HCT116 (cell line): ENCODE measurements around the gene ADI1. TPM values are rescaled to one million over a fixed set of nuclear protein-coding genes. Genes with fewer than 3 reads are reported as not detected.

Source experiments
- ATAC-seq: fragments of 200-7000 bp; cut with Tn5 transposase; 2 replicates; pipeline ENCODE4 v1.9.1; 2020; ENCODE audit warnings: mild to moderate bottlenecking, moderate library complexity
- BruUV-seq: library from RNA; stranded (reverse); fragments of 400-500 nt; replicated peaks from 2 replicates; lab custom pipeline; 2021; lab: Mats Ljungman, UMichigan
- CTCF ChIA-PET: fragments of 300-600 bp; sonication (Branson Sonifier 250); formaldehyde crosslinking; loops from one replicate; lab custom pipeline; 2021; ENCODE audit warnings: antibody characterized with exemption; lab: Charles Lee
- POLR2A ChIA-PET: fragments of 300-600, 350-600 bp; sonication (Branson Sonifier 250); formaldehyde crosslinking; loops from one replicate; lab custom pipeline; 2021; ENCODE audit warnings: antibody characterized with exemption; lab: Charles Lee
- RAD21 ChIA-PET, 2 experiments: fragments of 300-600 bp; sonication (Branson Sonifier 250); formaldehyde crosslinking; loops; one replicate each; lab custom pipeline; 2023; ENCODE audit warnings: low total read pairs in 2 of 2; ENCODE audit not compliant: uncharacterized antibody in 2 of 2, unreplicated experiment in 2 of 2, low non-redundant PET in 1 of 2; lab: Charles Lee
- DNase-seq: peaks from one replicate; pipeline ENCODE4 v3.0.0-alpha.2; 2010; ENCODE audit warnings: low read depth, low spot score
- H2AFZ ChIP-seq: fragments of 200-600 bp; shearing (Covaris generic), sonication (generic); 2 replicates; pipeline ENCODE4 v1.6.1; 2017; ENCODE audit warnings: low read depth, mixed run types, mixed read lengths, antibody characterized with exemption, low read length; ENCODE audit not compliant: poor library complexity, severe bottlenecking
- H3K27ac ChIP-seq: 2 replicates; pipeline ENCODE4 v1.5.1; 2012; ENCODE audit warnings: low read depth, low read length
- H3K27me3 ChIP-seq: fragments of 200-600 bp; sonication (generic); 2 replicates; pipeline ENCODE4 v1.6.1; 2016; ENCODE audit warnings: mixed run types, low read length, mixed read lengths; ENCODE audit not compliant: insufficient read depth
- H3K36me3 ChIP-seq, 2 experiments: fragments of 200-500 bp in 1 of 2; fragments of 200-600 bp in 1 of 2; sonication (Bioruptor generic) in 1 of 2; sonication (generic) in 1 of 2; 2 replicates each; pipeline versions ENCODE4 v1.5.1 to v1.6.1; 2014 to 2016; ENCODE audit warnings: low read length in 2 of 2, inconsistent platforms in 1 of 2, mixed read lengths in 1 of 2, mixed run types in 1 of 2; ENCODE audit not compliant: insufficient read depth in 2 of 2, control insufficient read depth in 1 of 2
- H3K4me1 ChIP-seq, 2 experiments: fragments of 200-600 bp in 1 of 2; sonication (generic) in 1 of 2; 2 replicates each; pipeline versions ENCODE4 v1.5.1 to v1.6.1; 2012 to 2017; ENCODE audit warnings: low read length in 2 of 2, inconsistent platforms in 1 of 2, mild to moderate bottlenecking in 1 of 2, mixed read lengths in 1 of 2, mixed run types in 1 of 2, moderate library complexity in 1 of 2; ENCODE audit not compliant: insufficient read depth in 2 of 2, control insufficient read depth in 1 of 2
- H3K4me2 ChIP-seq: fragments of 200-600 bp; sonication (generic); 2 replicates; pipeline ENCODE4 v1.6.1; 2017; ENCODE audit warnings: mixed run types, low read length, mixed read lengths
- H3K4me3 ChIP-seq, 2 experiments: fragments of 200-600 bp in 1 of 2; sonication (generic) in 1 of 2; replicated peaks in 1 of 2; 2 replicates each; pipeline ENCODE4 v1.5.1; 2011 to 2016; ENCODE audit warnings: low read length in 2 of 2, control low read depth in 1 of 2, low read depth in 1 of 2, mild to moderate bottlenecking in 1 of 2, mixed read lengths in 1 of 2, mixed run types in 1 of 2
- H3K79me2 ChIP-seq: fragments of 200-600 bp; sonication (generic); 2 replicates; pipeline ENCODE4 v1.6.1; 2017; ENCODE audit warnings: mild to moderate bottlenecking, mixed run types, low read length, moderate library complexity, mixed read lengths; ENCODE audit not compliant: insufficient read depth
- H3K9ac ChIP-seq: fragments of 200-600 bp; sonication (generic); 2 replicates; pipeline ENCODE4 v1.6.1; 2016; ENCODE audit warnings: low read length, mixed read lengths
- H3K9me2 ChIP-seq: fragments of 200-600 bp; sonication (generic), shearing (Covaris generic); 2 replicates; pipeline ENCODE4 v1.6.1; 2017; ENCODE audit warnings: mixed run types, mild to moderate bottlenecking, moderate library complexity; ENCODE audit not compliant: insufficient read depth
- H3K9me3 ChIP-seq, 2 experiments: fragments of 200-500 bp in 1 of 2; fragments of 200-600 bp in 1 of 2; sonication (Bioruptor generic) in 1 of 2; sonication (generic) in 1 of 2; 2 replicates each; pipeline ENCODE4 v1.6.1; 2014 to 2017; ENCODE audit warnings: low read length in 2 of 2, mixed read lengths in 2 of 2, inconsistent platforms in 1 of 2, low read depth in 1 of 2, mild to moderate bottlenecking in 1 of 2, mixed run types in 1 of 2, moderate library complexity in 1 of 2; ENCODE audit not compliant: control insufficient read depth in 1 of 2, insufficient read depth in 1 of 2
- H4K20me1 ChIP-seq: fragments of 200-600 bp; sonication (generic), shearing (Covaris generic); 2 replicates; pipeline ENCODE4 v1.6.1; 2017; ENCODE audit warnings: mixed run types, mild to moderate bottlenecking, moderate library complexity; ENCODE audit not compliant: insufficient read depth
- CBX3 ChIP-seq: IDR thresholded peaks from 2 replicates; pipeline ENCODE4 v1.6.1; 2012; ENCODE audit warnings: low read depth
- CEBPB ChIP-seq: IDR thresholded peaks from 2 replicates; pipeline ENCODE4 v1.6.1; 2012; ENCODE audit warnings: low read depth
- EGR1 ChIP-seq: IDR thresholded peaks from 2 replicates; pipeline ENCODE4 v1.6.1; 2012; ENCODE audit warnings: low read depth
- ELF1 ChIP-seq: IDR thresholded peaks from 2 replicates; pipeline ENCODE4 v1.6.1; 2012; ENCODE audit warnings: low read depth, borderline replicate concordance
- EZH2phosphoT487 ChIP-seq: fragments of 200-600 bp; IDR thresholded peaks from 2 replicates; pipeline ENCODE4 v1.6.1; 2018; ENCODE audit warnings: antibody characterized with exemption, borderline replicate concordance
- JUND ChIP-seq: IDR thresholded peaks from 2 replicates; pipeline ENCODE4 v1.6.1; 2012
- POLR2AphosphoS5 ChIP-seq: IDR thresholded peaks from 2 replicates; pipeline ENCODE4 v1.6.1; 2011; ENCODE audit warnings: mild to moderate bottlenecking, low read depth, low read length, moderate library complexity
- RAD21 ChIP-seq: IDR thresholded peaks from 2 replicates; pipeline ENCODE4 v1.6.1; 2012; ENCODE audit warnings: low read depth, mild to moderate bottlenecking
- SIN3A ChIP-seq: IDR thresholded peaks from 2 replicates; pipeline ENCODE4 v1.6.1; 2012; ENCODE audit warnings: low read depth
- TCF7L2 ChIP-seq: IDR thresholded peaks from 2 replicates; pipeline ENCODE4 v1.7.0; 2011; ENCODE audit warnings: borderline replicate concordance, inconsistent platforms; ENCODE audit not compliant: insufficient read depth, insufficient read length; ENCODE audit errors: extremely low read depth
- YY1 ChIP-seq: IDR thresholded peaks from 2 replicates; pipeline ENCODE4 v1.6.1; 2011; ENCODE audit warnings: low read length, low read depth, moderate library complexity, mild to moderate bottlenecking; ENCODE audit not compliant: insufficient replicate concordance; ENCODE audit errors: extremely low read depth
- ZFX ChIP-seq: fragments of 450-650 bp; IDR thresholded peaks from 2 replicates; pipeline ENCODE4 v1.6.1; 2017
- ZNF274 ChIP-seq: fragments of 200-500 bp; sonication (Bioruptor generic); IDR thresholded peaks from 2 replicates; pipeline ENCODE4 v1.6.1; 2014; ENCODE audit warnings: mild to moderate bottlenecking, low read depth, low read length, inconsistent platforms
- intact Hi-C: fragments of 100-400 bp; cut with micrococcal nuclease; formaldehyde crosslinking; loops from 2 replicates; pipeline ENCODE4 v1.10.0; 2022
- total RNA-seq: library from RNA; stranded (reverse); gene quantifications from one replicate; pipeline ENCODE4 v1.2.1, GENCODE V29; 2021; ENCODE audit not compliant: unreplicated experiment
- TF ChIP-seq, protein P1 (sequence below): IDR thresholded peaks from 2 replicates; pipeline ENCODE4 v1.6.1; 2011; ENCODE audit warnings: mild to moderate bottlenecking, low read length, moderate library complexity; ENCODE audit not compliant: insufficient replicate concordance; ENCODE audit errors: extremely low read depth
- TF ChIP-seq, protein P2 (sequence below): IDR thresholded peaks from 2 replicates; pipeline ENCODE4 v1.6.1; 2012
- TF ChIP-seq, protein P3 (sequence below), 3 experiments: fragments of 200-600 bp in 1 of 3; sonication (generic) in 1 of 3; IDR thresholded peaks in 2 of 3; conservative IDR thresholded peaks in 1 of 3; 2 replicates each; pipeline ENCODE4 v1.5.1; 2012 to 2017; ENCODE audit warnings: low read depth in 2 of 3, low read length in 2 of 3, antibody characterized with exemption in 1 of 3, borderline replicate concordance in 1 of 3, control low read depth in 1 of 3, mild to moderate bottlenecking in 1 of 3, mixed read lengths in 1 of 3, mixed run types in 1 of 3, moderate library complexity in 1 of 3; ENCODE audit not compliant: insufficient read depth in 1 of 3

The ADI1 gene
- total RNA-seq, 1 experiment from 2014 or later, result 27.0 TPM

DNA sequence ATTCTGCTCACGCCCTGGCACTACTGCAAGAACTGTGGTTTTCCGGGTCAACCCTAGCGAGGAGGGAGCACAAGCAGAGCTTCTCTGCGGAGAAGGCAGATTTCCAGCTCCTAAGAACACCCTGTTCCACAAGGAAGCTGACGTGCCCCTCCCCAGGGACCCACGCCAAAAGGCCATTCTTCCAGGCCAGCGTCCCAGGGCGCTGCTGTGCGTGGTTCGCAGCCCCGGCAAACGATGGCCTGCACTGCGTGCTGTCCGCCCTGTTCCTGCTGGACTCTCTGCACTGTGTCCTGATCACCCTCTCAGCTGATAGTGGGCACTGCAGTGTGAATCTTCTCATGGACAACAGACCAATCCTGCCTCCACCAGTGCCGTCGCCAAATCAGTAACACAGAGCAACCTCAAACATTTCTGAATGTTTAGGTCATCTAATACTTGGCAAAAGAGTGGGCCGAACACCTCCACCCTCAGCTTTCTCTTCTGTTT lies 49.1 kb downstream of the ADI1 start (continued):
- TF ChIP-seq YY1, result no peak
- no peak for TF ChIP-seq EZH2phosphoT487
- TF ChIP-seq, protein P1, sequence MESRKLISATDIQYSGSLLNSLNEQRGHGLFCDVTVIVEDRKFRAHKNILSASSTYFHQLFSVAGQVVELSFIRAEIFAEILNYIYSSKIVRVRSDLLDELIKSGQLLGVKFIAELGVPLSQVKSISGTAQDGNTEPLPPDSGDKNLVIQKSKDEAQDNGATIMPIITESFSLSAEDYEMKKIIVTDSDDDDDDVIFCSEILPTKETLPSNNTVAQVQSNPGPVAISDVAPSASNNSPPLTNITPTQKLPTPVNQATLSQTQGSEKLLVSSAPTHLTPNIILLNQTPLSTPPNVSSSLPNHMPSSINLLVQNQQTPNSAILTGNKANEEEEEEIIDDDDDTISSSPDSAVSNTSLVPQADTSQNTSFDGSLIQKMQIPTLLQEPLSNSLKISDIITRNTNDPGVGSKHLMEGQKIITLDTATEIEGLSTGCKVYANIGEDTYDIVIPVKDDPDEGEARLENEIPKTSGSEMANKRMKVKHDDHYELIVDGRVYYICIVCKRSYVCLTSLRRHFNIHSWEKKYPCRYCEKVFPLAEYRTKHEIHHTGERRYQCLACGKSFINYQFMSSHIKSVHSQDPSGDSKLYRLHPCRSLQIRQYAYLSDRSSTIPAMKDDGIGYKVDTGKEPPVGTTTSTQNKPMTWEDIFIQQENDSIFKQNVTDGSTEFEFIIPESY, result no peak
- TF ChIP-seq ELF1, result no peak
- TF ChIP-seq CEBPB, result no peak
- TF ChIP-seq ZFX, result no peak
- no peak for TF ChIP-seq EGR1
- TF ChIP-seq POLR2AphosphoS5, result no peak
- TF ChIP-seq JUND, result no peak
- TF ChIP-seq, protein P2, sequence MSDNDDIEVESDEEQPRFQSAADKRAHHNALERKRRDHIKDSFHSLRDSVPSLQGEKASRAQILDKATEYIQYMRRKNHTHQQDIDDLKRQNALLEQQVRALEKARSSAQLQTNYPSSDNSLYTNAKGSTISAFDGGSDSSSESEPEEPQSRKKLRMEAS, result no peak
- no peak for TF ChIP-seq ZNF274

DNA sequence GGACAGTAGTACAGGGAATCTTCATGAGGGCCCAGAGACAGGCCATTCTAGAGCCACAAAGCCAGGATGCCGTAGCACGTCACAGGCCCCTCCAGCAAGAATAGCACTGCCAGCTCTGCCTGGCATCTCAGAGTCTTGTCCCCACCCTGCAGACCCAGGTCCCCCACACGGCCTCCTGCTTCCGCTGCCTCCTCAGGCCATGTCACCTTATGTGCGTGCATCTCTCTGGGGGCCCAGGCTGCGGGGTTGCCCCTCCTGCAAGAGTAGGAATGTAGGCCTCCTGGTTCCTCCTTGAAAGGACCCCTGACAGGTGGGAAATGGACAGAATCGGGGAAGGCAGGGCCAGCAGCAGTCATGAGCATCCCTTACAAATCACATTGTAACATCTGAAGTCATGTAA lies 49.8 kb downstream of the ADI1 start:
- H3K36me3 ChIP-seq, result no peaks in the 10 kb centered on the region; a peak in 1 of 4 replicates
- H3K9me3 ChIP-seq, result no peaks in the 10 kb centered on the region
- DNase-seq (no peak), ATAC-seq (no peak)
- no peak overlapping the region for H2AFZ ChIP-seq
- H3K27ac ChIP-seq, result no peak overlapping the region
- intact Hi-C loops, result no loop called here
- ChIA-PET RAD21 (no interaction called here), CTCF (no interaction called here), POLR2A (no interaction called here)
- H3K9ac ChIP-seq, result no peak overlapping the region
- H3K79me2 ChIP-seq, result no peaks in the 10 kb centered on the region
- H3K27me3 ChIP-seq, result no peaks in the 10 kb centered on the region
- no peaks in the 10 kb centered on the region for H3K4me1 ChIP-seq
- TF ChIP-seq ELF1, result no peak
- TF ChIP-seq EZH2phosphoT487, result no peak
- no peak for TF ChIP-seq JUND
- TF ChIP-seq, protein P3, sequence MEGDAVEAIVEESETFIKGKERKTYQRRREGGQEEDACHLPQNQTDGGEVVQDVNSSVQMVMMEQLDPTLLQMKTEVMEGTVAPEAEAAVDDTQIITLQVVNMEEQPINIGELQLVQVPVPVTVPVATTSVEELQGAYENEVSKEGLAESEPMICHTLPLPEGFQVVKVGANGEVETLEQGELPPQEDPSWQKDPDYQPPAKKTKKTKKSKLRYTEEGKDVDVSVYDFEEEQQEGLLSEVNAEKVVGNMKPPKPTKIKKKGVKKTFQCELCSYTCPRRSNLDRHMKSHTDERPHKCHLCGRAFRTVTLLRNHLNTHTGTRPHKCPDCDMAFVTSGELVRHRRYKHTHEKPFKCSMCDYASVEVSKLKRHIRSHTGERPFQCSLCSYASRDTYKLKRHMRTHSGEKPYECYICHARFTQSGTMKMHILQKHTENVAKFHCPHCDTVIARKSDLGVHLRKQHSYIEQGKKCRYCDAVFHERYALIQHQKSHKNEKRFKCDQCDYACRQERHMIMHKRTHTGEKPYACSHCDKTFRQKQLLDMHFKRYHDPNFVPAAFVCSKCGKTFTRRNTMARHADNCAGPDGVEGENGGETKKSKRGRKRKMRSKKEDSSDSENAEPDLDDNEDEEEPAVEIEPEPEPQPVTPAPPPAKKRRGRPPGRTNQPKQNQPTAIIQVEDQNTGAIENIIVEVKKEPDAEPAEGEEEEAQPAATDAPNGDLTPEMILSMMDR (IDR thresholded peaks at IDR 0.05 in 2 of 3, conservative IDR thresholded peaks at IDR 0.05 in 1 of 3; ENCODE audit: borderline replicate concordance in 1 of 3, insufficient read depth in 1 of 3, low read depth in 2 of 3, low read length in 2 of 3), result no peak
- TF ChIP-seq, protein P1, result no peak
- TF ChIP-seq, protein P2, result no peak
- no peak for TF ChIP-seq TCF7L2
- TF ChIP-seq ZNF274, result no peak
- no peak for TF ChIP-seq POLR2AphosphoS5
- TF ChIP-seq CBX3, result no peak
- TF ChIP-seq SIN3A, result no peak
- no peak for TF ChIP-seq RAD21
- H3K4me2 ChIP-seq, result no peak overlapping the region
- no peak overlapping the region for H3K4me3 ChIP-seq
- BruUV-seq, result no TSS peak
- H3K9me2 ChIP-seq, result no peaks in the 10 kb centered on the region
- no peaks in the 10 kb centered on the region for H4K20me1 ChIP-seq
